ENCODE data around the gene WWC2. TPM values are rescaled to one million over a fixed set of nuclear protein-coding genes. Genes with fewer than 3 reads are reported as not detected.

Gene WWC2
- total RNA-seq (10 to 100 TPM in 3 of 4 donors, 1 to 10 TPM in 1; 7.8 to 15.5 (median 13.1) TPM), polyA plus RNA-seq (1 to 10 TPM; 2.9 to 3.6 (median 3.3) TPM)
- long read RNA-seq, donor 1, full-length matches to known transcripts = 7 of 16 reads
- long read RNA-seq, donor 1, partial matches to known transcripts = 6 of 16 reads
- long read RNA-seq, donor 1, other reads (novel, unspliced or antisense) = 3 of 16 reads
- long read RNA-seq, donor 2, full-length matches to known transcripts = 8 of 13 reads
- long read RNA-seq, donor 2, partial matches to known transcripts = 4 of 13 reads
- long read RNA-seq, donor 2, other reads (novel, unspliced or antisense) = 1 of 13 reads

DNA sequence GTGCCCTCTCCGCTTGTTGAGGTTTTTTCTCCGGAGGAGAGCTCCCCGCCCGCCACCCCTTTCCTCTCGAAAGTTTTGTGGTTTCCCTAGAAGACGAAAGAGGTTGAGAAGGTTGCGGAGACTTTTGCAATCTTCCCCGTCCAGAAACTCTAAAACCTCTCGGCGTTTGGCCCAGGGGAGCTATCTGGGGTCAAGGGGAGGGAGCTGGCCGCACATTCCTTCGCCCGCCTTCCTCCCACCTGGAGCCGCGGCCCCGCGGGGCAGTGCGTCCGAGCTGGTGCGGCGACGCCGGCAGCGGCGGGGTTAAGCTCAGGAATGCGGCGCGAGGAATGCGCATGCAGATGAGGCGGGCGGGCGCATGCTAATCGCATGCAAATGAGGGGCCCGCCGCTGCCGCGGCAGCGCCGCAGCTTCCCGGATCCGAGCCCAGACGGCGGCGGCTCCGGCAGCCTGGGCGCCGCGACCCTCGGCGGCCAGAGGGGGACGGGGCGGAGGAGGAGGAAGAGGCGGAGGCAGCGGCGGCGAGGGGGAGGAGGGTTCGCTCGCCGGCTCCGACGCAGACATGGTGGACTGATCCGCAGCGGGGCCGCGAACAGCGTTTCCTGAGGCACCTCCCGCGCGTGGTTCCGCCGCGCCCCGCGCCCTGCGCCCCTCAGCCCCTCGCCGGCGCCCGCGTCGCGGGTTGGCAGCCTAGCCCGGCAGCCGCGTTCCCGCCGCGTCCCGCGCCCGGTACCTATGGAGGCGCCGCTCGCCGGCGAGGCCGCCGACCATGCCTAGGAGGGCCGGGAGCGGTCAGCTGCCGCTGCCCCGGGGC is at the start of gene WWC2:
Gene WWC2 (plus strand): TSS at position 535 of the 814 bp plus-strand sequence. CDS start 235 bp downstream, at position 770.
- WGBS, 3 donors = 0 to 1% (median 1%) methylated on average over 57 to 102 of the region's 102 CpGs
- no peaks in the 10 kb centered on the region for H3K27me3 ChIP-seq (ENCODE audit: insufficient read depth in 3 of 3, low read length in 2 of 3)
- H3K27ac ChIP-seq = peak within 1 kb of the TSS; percentile 84
- no peaks in the 10 kb centered on the region for H3K36me3 ChIP-seq (ENCODE audit: insufficient read depth in 1 of 2, low read depth in 1 of 2)
- peaks cover 18% of the 10 kb centered on the region for H3K4me1 ChIP-seq
- peak; percentile 91 to 92 for DNase-seq
- intact Hi-C loops (cut with DNase I) = no loop called here
- peak within 1 kb of the TSS; percentile 79 for H3K4me3 ChIP-seq
- no peaks in the 10 kb centered on the region for H3K9me3 ChIP-seq
- TF ChIP-seq, protein P1, sequence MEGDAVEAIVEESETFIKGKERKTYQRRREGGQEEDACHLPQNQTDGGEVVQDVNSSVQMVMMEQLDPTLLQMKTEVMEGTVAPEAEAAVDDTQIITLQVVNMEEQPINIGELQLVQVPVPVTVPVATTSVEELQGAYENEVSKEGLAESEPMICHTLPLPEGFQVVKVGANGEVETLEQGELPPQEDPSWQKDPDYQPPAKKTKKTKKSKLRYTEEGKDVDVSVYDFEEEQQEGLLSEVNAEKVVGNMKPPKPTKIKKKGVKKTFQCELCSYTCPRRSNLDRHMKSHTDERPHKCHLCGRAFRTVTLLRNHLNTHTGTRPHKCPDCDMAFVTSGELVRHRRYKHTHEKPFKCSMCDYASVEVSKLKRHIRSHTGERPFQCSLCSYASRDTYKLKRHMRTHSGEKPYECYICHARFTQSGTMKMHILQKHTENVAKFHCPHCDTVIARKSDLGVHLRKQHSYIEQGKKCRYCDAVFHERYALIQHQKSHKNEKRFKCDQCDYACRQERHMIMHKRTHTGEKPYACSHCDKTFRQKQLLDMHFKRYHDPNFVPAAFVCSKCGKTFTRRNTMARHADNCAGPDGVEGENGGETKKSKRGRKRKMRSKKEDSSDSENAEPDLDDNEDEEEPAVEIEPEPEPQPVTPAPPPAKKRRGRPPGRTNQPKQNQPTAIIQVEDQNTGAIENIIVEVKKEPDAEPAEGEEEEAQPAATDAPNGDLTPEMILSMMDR (IDR thresholded peaks at IDR 0.05) = no peak
- peak; percentile 92 to 94 (median 94) for ATAC-seq

DNA sequence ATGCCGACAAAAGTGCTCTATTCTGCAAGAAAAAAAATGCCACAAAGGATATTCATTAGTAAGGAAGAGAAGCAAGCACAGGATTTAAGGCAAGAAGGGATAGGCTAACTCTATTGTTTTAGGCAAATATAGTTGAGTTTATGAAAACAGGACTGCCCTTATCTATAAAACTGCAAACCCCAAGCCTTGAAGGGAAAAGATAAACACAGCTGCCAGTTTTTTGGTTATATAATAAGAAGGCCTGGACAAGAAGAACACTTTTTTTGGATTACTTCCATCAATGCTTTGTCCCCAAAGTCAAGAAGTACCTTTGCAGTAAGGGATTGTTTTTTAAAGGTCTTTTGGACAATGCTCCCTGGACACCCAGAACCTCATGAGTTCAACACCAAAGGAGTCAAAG is 45.4 kb upstream of the WWC2 start:
- WGBS, 3 donors = 88 to 100% (median 90%) methylated on average over 1 of the region's 1 CpG
- Histone ChIP-seq H3K9me3 (no peaks in the 10 kb centered on the region), H3K4me3 (no peak overlapping the region), H3K36me3 (ENCODE audit: insufficient read depth in 1 of 2, low read depth in 1 of 2) (no peaks in the 10 kb centered on the region), H3K27ac (no peak overlapping the region), H3K27me3 (ENCODE audit: insufficient read depth in 3 of 3, low read length in 2 of 3) (no peaks in the 10 kb centered on the region), H3K4me1 (no peaks in the 10 kb centered on the region)
- intact Hi-C loops (cut with DNase I) = no loop called here
- no peak for ATAC-seq
- TF ChIP-seq, protein P1 (IDR thresholded peaks at IDR 0.05) = no peak
- no peak for DNase-seq

DNA sequence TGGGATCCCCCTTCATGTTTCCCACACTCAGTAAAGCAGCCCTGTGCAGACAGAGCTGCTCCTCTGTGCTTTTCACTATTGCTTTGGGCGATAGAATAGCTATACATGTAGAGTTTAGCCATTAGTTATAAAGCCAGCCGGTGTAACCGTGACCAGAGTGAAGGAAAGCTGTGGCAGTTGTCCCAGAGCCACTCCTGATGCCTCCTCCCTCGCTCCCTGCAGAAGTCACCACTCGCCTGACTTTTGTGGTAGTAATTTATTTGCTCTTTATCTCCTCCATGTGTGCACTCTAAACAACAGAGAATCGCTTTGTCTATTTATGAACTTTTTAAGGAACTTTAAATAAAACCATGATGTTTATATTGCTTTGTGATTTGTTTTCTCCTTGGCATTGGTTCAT is 41.8 kb upstream of the WWC2 start:
- intact Hi-C loops (cut with DNase I) = no loop called here
- 51 to 59% (median 56%) methylated on average over 6 of the region's 6 CpGs for WGBS, 3 donors
- ATAC-seq = no peak
- no peaks in the 10 kb centered on the region for H3K9me3 ChIP-seq
- H3K27me3 ChIP-seq (ENCODE audit: insufficient read depth in 3 of 3, low read length in 2 of 3) = no peaks in the 10 kb centered on the region
- no peak for DNase-seq
- H3K27ac ChIP-seq = no peak overlapping the region
- H3K4me3 ChIP-seq = no peak overlapping the region
- H3K36me3 ChIP-seq (ENCODE audit: insufficient read depth in 1 of 2, low read depth in 1 of 2) = no peaks in the 10 kb centered on the region
- TF ChIP-seq, protein P1 (IDR thresholded peaks at IDR 0.05) = no peak
- no peaks in the 10 kb centered on the region for H3K4me1 ChIP-seq

DNA sequence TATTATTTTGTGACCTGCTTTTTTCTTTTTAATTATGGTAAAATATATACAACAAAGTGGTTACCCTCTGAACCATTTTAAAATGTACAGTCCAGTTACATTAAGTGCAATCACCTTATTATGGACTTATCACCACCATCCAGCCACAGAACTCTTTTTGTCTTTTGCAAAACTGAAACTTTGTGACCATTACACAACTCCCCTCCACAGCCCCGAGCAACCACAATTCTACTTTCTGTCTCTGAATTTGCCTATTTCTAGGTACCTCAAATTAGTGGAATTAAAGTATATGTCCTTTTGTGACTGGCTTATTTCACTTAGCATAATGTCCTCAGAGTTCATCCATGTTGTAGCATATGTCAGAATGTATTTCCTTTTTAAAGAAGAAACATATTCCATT is 39.3 kb upstream of the WWC2 start:
- no peak for DNase-seq
- ATAC-seq = no peak
- intact Hi-C loops (cut with DNase I) = no loop called here
- 79 to 93% (median 89%) methylated on average over 1 of the region's 1 CpG for WGBS, 3 donors
- H3K27me3 ChIP-seq (ENCODE audit: insufficient read depth in 3 of 3, low read length in 2 of 3) = no peaks in the 10 kb centered on the region
- H3K4me3 ChIP-seq = no peak overlapping the region
- no peaks in the 10 kb centered on the region for H3K9me3 ChIP-seq
- H3K36me3 ChIP-seq (ENCODE audit: insufficient read depth in 1 of 2, low read depth in 1 of 2) = no peaks in the 10 kb centered on the region
- H3K4me1 ChIP-seq = no peaks in the 10 kb centered on the region
- H3K27ac ChIP-seq = no peak overlapping the region
- TF ChIP-seq, protein P1 (IDR thresholded peaks at IDR 0.05) = no peak

Measured in psoas muscle (tissue), 8 donors.